Stimulated activated effector memory CD8-positive, alpha-beta T cell treated with anti-CD3 and anti-CD28 coated beads, Interleukin-12 subunit alpha, Interleukin-12 subunit beta, amount 100 ng/mL, for 72 hours (primary cell): ENCODE data around the gene DUS1L.

Source experiments
- ATAC-seq: fragments of 150-1000 bp; cut with Tn5 transposase; 2 replicates; pipeline ENCODE4 v1.10.0; 2021
- DNase-seq, 2 donors: peaks; one replicate each; pipeline ENCODE4 v3.0.0; 2021 to 2022; ENCODE audit warnings: low spot score in 2 of 2
- H3K27ac Mint-ChIP-seq: one replicate; pipeline ENCODE4 v1.8.0; 2022; ENCODE audit warnings: mild to moderate bottlenecking, mixed read lengths
- H3K36me3 Mint-ChIP-seq: one replicate; pipeline ENCODE4 v1.8.0; 2022; ENCODE audit warnings: mild to moderate bottlenecking, mixed read lengths
- H3K4me1 Mint-ChIP-seq: one replicate; pipeline ENCODE4 v1.8.0; 2022; ENCODE audit warnings: mixed read lengths
- H3K4me3 Mint-ChIP-seq: one replicate; pipeline ENCODE4 v1.8.0; 2022; ENCODE audit warnings: mild to moderate bottlenecking, mixed read lengths
- H3K9me3 Mint-ChIP-seq: one replicate; pipeline ENCODE4 v1.8.0; 2022; ENCODE audit warnings: mixed read lengths

The DUS1L gene

DNA sequence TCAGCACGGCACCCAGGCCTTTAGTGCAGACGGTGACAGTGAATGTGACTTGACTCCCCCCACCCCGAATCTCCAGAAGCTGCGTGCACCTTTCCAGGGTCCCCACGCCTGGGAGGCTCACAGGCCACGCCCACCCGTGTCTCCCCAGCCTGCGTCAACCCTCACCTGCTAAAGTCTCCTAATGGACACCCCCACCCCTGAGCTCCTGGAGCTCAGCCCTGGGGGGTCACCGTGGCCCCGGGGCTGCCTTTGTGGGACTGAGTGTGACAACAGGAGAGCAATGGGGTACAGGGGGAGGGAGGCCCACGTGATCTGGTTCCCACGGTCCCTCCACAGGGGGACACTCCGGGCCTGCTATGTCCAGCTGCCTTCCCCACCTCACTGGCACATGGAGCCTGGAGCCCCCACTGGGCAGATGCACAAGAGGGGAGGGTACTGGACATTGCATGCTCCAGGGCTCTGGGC is 39.8 kb upstream of the DUS1L start:
- ATAC-seq (no peak), DNase-seq (no peak)
- H3K36me3 Mint-ChIP-seq: peaks cover 11% of the 10 kb centered on the region
- peak overlapping the region; percentile 86 for H3K4me3 Mint-ChIP-seq
- H3K4me1 Mint-ChIP-seq: peaks cover 14% of the 10 kb centered on the region
- H3K9me3 Mint-ChIP-seq: no peaks in the 10 kb centered on the region
- peak overlapping the region; percentile 96 for H3K27ac Mint-ChIP-seq

DNA sequence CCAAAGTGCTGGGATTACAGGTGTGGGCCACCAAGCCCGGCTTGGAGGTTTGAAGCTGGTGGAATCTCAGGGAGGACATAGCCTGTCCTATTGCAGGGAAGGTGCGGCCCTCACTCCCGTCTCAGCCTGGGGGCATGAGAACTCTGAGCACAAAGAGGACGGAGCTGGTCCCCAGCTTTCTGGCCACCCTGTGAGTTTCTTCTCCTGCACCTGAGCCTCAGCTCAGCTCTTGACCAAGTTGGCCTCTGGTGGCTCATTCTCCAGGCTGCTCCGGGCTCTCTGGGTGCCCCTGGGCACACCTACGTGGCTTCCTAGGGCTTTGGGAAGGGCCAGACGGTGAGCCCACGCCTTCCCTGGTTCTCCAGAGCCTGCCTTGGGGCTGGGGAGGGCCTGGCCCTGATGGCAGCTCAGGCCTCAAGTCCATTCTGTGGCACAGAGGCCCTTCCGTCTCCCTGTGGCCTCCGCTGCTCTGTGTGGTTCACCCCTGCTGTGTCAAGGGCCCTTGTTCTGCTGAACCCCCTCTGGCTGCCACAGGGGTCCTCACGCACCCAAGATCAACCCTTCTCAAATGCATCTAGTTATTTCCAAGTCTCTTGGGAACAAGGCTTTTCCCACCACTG is 39.3 kb upstream of the DUS1L start:
- ATAC-seq (no peak), DNase-seq (no peak)
- no peaks in the 10 kb centered on the region for H3K9me3 Mint-ChIP-seq
- H3K36me3 Mint-ChIP-seq: peaks cover 9% of the 10 kb centered on the region
- peak overlapping the region; percentile 86 for H3K4me3 Mint-ChIP-seq
- peak overlapping the region; percentile 96 for H3K27ac Mint-ChIP-seq
- H3K4me1 Mint-ChIP-seq: peaks cover 14% of the 10 kb centered on the region

- DNase-seq: no peak
- peaks cover 21% of the 10 kb centered on the region for H3K4me1 Mint-ChIP-seq
- H3K9me3 Mint-ChIP-seq: no peaks in the 10 kb centered on the region
- no peak overlapping the region for H3K4me3 Mint-ChIP-seq
- no peak overlapping the region for H3K27ac Mint-ChIP-seq
- peaks cover 16% of the 10 kb centered on the region for H3K36me3 Mint-ChIP-seq
- ATAC-seq: no peak
These were observed 38.2 kb upstream of the DUS1L start for GRCh38 chr17:82103553-82104451.

GRCh38 chr17:82101767-82102679 is 36.4 kb upstream of the DUS1L start:
- ATAC-seq (no peak), DNase-seq (no peak)
- Mint-ChIP-seq H3K36me3 (peaks cover 17% of the 10 kb centered on the region), H3K9me3 (no peaks in the 10 kb centered on the region), H3K4me1 (peaks cover 21% of the 10 kb centered on the region), H3K4me3 (no peak overlapping the region), H3K27ac (peak overlapping the region; percentile 52)

DNA sequence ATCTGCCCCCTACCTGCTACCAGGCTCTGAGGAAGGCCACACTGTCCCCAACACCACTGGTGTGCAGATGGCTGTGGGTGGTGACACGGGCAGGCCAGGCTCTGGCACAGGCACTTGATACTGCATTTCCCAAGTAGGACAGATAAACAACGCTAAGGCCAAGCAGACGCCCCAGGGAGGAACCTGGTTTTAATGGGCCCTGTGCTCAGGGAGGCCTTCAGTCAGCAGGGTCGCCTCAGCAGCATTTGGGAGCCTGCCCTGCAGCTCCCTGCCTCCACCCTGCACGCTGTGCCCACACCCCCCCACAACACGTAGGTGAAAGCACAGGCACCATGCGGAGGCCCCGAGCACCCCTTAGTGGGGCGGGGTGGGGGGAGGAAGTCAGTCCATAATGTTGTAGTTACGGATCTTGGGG is 35.7 kb upstream of the DUS1L start:
- Mint-ChIP-seq H3K36me3 (peaks cover 21% of the 10 kb centered on the region), H3K9me3 (no peaks in the 10 kb centered on the region), H3K4me3 (peak overlapping the region; percentile 77), H3K4me1 (peaks cover 18% of the 10 kb centered on the region), H3K27ac (peak overlapping the region; percentile 52)
- ATAC-seq (no peak), DNase-seq (no peak)

DNA sequence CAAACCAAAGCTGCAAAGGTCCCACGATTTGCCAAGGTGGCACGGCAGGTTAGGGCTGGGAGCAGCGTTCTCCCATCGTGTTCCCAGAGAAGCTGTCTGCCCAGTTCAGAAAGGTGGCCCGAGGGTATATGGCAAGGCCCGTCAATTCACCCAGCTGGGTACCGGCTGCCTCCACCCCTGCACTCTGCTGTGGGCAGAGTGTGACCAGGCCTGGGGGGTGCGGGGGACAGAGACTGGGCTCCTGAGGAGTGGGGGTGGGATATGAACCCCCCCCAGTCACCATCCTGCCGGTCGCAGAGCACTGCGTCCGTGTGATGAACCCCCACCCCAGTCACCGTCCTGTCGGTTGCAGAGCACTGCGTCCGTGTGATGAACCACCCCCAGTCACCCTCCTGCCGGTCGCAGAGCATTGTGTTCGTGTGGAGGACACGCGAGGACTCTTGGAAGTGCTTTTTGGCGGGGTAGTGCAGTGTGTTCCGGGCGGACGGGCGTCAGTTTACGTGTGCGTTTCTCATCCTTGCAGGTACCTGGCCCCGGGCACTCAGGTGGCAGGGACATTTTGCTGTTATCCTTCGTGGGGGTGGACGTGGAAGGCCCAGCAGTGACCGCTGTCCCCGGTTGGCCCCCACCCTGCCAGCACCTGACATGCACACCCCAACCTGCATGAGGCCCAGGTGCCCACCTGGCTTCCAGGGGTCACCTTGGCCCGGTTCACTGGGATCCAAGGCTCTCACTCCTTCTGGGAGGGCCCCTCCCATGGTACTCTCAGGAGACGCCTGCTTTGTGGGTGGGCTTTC is 35.1 kb upstream of the DUS1L start:
- Mint-ChIP-seq H3K4me3 (peak overlapping the region; percentile 77), H3K27ac (no peak overlapping the region), H3K9me3 (no peaks in the 10 kb centered on the region), H3K4me1 (peaks cover 18% of the 10 kb centered on the region), H3K36me3 (peaks cover 21% of the 10 kb centered on the region)
- DNase-seq (no peak), ATAC-seq (no peak)

DNA sequence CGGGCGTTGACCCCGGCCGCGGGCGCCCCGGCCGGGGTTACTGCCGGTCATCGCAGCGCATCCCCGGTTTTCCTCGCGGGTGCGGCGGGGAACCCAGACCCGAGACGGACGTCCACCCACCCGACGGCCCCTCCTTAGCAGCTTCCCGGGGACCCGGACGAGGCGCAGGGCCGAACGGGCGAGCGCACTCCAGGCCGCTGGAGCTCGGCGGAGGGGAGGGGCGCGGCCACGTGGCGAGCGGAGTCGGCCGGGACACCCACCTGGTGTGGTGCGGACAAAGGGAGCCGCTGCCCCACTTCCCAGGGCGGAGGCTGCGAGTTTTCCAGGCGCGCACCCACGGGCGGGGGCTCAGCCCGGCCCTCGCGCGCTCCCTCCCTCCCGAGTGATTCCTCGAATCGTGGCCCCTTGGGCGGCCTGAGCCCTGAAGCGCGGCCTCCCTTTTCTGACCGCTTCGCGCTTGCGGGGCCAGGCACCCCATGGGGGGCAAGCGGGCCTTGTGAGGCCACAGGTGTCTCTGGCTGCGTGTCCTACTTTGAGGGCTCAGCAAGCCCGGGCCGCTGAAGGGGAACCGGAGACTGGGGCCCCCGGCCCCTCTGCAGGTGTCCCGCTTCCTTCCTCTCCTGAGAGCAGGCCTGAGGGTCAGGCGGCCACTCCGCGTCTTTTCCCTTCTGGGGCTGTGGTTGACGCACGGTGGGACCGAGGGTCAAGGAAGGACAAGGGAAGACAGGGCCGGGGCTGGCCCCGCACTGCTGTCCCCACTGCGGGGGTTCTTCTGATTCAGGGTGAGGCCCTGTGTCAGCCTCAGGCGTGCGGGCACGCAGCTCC is 33.5 kb upstream of the DUS1L start:
- H3K36me3 Mint-ChIP-seq: peaks cover 37% of the 10 kb centered on the region
- H3K9me3 Mint-ChIP-seq: no peaks in the 10 kb centered on the region
- H3K27ac Mint-ChIP-seq: peak overlapping the region; percentile 79
- ATAC-seq (peak; percentile 3), DNase-seq (no peak)
- H3K4me3 Mint-ChIP-seq: peak overlapping the region; percentile 77
- H3K4me1 Mint-ChIP-seq: peaks cover 18% of the 10 kb centered on the region

- peaks cover 19% of the 10 kb centered on the region for H3K4me1 Mint-ChIP-seq
- H3K4me3 Mint-ChIP-seq: peak within 1 kb of the TSS; percentile 77
- H3K27ac Mint-ChIP-seq: peak within 1 kb of the TSS; percentile 79
- ATAC-seq (peak; percentile 89), DNase-seq (peak; percentile 89 to 96)
- no peaks in the 10 kb centered on the region for H3K9me3 Mint-ChIP-seq
- peaks cover 45% of the 10 kb centered on the region for H3K36me3 Mint-ChIP-seq
These were observed 32.8 kb upstream of the DUS1L start, which contains the start of gene FASN for GRCh38 chr17:82098169-82098938. TSS of gene FASN (minus strand) at chr17:82098236. CDS start at chr17:82096445, 1,791 bp downstream.

GRCh38 chr17:82097919-82098168 is 32.2 kb upstream of the DUS1L start:
- peak overlapping the region; percentile 48 for H3K27ac Mint-ChIP-seq
- H3K9me3 Mint-ChIP-seq: no peaks in the 10 kb centered on the region
- peaks cover 50% of the 10 kb centered on the region for H3K36me3 Mint-ChIP-seq
- ATAC-seq: no peak
- H3K4me3 Mint-ChIP-seq: peak overlapping the region; percentile 68
- DNase-seq: no peak
- peaks cover 22% of the 10 kb centered on the region for H3K4me1 Mint-ChIP-seq

GRCh38 chr17:82097184-82097918 is 31.7 kb upstream of the DUS1L start:
- H3K36me3 Mint-ChIP-seq: peaks cover 55% of the 10 kb centered on the region
- DNase-seq: peak; percentile 44 to 83
- peak overlapping the region; percentile 48 for H3K27ac Mint-ChIP-seq
- H3K4me3 Mint-ChIP-seq: peak overlapping the region; percentile 68
- H3K9me3 Mint-ChIP-seq: no peaks in the 10 kb centered on the region
- peak; percentile 1 for ATAC-seq
- peaks cover 22% of the 10 kb centered on the region for H3K4me1 Mint-ChIP-seq

- Mint-ChIP-seq H3K9me3 (no peaks in the 10 kb centered on the region), H3K36me3 (peaks cover 61% of the 10 kb centered on the region), H3K4me1 (peaks cover 22% of the 10 kb centered on the region), H3K27ac (no peak overlapping the region), H3K4me3 (peak overlapping the region; percentile 68)
- no peak for DNase-seq
- ATAC-seq: no peak
These were observed 31.1 kb upstream of the DUS1L start for GRCh38 chr17:82096709-82097183.

- DNase-seq (no peak), ATAC-seq (no peak)
- H3K36me3 Mint-ChIP-seq: peaks cover 68% of the 10 kb centered on the region
- H3K27ac Mint-ChIP-seq: no peak overlapping the region
- H3K4me1 Mint-ChIP-seq: peaks cover 22% of the 10 kb centered on the region
- H3K9me3 Mint-ChIP-seq: no peaks in the 10 kb centered on the region
- H3K4me3 Mint-ChIP-seq: peak overlapping the region; percentile 68
These were observed 30.4 kb upstream of the DUS1L start for GRCh38 chr17:82095777-82096708.
